ENCODE results near the gene SIVA1.

The SIVA1 gene

DNA sequence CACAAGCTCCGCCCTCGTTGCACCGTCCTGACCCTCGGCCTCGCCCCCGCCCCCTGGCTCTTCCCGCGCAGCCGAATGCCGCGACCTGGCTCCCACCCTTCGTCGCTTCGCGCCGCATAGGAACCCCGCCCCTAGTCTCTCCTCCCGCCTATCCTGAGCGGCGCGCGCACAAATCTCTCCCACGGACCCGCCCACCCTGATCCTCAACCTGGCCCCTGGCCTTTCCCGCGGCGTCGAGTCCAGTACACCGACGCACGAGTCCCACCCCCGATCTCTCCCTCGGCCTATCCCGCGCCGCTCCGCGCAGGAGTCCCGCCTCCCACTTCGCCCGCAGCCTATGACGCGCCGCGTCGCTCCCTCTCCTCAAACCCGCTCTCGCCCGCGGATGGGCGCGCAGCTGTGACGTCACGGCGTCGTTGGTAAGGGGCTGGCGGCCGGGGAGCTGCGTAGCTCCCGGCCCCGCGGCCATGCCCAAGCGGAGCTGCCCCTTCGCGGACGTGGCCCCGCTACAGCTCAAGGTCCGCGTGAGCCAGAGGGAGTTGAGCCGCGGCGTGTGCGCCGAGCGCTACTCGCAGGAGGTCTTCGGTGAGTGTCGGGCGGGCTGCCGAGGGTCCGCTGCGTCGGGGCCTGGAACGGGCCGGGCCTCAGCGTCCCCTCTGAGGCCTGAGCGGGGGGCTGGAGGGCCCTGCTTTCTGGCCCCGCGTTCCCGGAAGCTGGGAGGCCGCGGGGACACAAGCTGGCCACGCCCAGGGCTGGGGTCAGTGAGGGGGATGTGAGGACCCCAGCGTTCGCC lies at the start of gene SIVA1:
Gene SIVA1, plus strand, starts transcription at position 413 of the 793 bp plus-strand sequence. Its CDS starts 55 bp downstream, at position 468.
- DNase-seq: peak; percentile 96

DNA sequence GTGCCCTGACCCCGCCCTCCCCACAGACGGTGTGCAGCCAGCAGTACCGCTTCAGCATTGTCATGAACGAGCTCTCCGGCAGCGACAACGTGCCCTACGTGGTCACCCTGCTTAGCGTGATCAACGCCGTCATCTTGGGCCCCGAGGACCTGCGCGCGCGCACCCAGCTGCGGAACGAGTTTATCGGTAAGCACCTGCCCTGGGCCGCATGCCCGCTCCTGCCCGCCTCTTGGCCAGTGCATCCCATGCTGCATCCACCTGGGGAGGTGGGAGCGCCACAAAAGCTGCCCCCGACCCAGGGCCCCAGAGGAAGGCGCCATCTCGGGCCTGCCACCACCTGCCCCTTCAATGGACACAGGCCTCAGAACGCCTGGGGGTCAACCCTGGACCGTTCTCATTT lies 49.7 kb upstream of the SIVA1 start:
- no peak for DNase-seq

DNA sequence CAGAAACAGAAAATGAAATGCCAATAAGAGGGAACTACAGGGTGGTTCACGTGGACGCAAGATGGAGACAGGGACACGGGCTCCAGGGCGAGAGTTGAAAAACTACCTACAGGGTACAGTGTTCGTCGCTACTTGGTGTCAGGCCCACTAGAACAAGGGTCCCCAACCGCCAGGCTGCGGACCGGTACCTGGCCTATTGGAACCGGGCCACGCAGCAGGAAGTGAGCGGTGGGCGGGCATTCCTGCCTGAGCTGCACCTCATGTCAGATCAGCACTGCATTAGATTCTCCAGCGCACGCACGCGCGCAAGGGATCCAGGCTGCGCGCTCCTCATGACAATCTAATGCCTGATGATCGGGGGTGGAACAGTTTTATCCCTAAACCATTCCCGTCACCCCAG lies 48.7 kb upstream of the SIVA1 start:
- DNase-seq: no peak

- no peak for DNase-seq
Observed at GRCh38 chr14:104705340-104706047, 47.5 kb upstream of the SIVA1 start.

DNA sequence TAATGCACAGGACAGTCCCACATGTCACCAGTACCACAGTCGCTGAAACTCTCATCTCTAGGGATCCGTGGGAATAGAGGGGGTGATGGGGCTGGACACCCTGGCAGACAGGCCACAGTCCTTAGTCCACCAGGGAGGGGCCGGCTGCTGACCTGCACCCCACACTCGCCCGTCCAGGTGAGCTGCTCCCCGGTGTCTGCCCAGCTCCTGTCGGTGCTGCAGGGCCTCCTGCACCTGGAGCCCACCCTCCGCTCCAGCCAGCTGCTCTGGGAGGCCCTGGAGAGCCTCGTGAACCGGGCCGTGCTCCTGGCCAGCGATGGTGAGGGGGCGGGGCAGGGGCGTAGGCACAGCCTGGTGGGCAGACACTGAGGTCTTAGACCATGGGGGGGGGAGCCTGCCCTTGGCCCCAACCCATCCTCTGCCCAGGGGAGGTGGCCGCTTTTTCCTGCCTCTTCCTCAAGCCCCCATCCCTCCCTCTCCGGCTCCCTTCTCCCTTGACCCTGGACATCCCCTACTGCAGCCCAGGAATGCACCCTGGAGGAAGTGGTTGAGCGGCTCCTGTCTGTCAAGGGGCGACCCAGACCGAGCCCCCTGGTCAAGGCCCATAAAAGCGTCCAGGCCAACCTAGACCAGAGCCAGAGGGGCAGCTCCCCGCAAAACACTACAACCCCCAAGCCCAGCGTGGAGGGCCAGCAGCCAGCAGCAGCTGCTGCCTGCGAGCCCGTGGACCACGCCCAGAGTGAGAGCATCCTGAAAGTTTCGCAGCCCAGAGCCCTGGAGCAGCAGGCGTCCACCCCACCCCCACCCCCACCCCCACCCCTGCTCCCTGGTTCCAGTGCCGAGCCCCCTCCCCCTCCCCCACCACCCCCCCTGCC lies 46.0 kb upstream of the SIVA1 start:
- DNase-seq: no peak

DNA sequence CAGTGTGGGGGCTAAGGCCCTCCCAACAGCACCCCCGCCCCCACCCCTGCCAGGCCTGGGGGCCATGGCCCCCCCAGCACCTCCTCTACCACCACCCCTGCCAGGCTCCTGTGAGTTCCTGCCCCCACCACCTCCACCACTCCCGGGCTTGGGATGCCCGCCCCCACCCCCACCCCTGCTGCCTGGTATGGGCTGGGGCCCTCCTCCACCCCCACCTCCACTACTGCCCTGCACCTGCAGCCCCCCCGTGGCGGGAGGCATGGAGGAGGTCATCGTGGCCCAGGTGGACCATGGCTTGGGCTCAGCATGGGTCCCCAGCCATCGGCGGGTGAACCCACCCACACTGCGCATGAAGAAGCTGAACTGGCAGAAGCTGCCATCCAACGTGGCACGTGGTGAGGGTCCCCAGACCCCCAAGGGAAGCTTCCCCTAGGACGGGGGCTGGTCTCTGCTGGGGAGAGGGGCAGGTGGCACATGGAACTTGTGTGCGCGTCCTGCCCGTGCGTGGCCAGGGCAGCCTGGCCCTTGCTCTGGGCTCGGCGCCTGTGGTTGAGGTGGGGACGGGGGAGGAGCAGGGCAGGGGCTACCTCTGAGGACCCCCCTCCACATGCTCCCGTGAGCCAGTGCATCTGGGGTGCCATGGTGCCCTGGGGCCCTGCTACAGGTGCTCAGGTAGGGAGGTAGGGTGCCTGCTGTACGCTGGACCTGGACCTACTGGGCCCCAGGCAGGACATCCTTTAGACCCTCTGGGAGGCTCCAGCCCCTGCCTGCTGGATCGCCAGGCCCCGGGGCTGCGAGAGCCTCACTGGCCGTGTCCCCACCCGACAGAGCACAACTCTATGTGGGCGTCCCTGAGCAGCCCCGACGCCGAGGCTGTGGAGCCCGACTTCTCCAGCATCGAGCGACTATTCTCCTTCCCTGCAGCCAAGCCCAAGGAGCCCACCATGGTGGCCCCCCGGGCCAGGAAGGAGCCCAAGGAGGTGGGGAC lies 45.0 kb upstream of the SIVA1 start:
- no peak for DNase-seq

GRCh38 chr14:104708606-104709268 lies 44.2 kb upstream of the SIVA1 start:
- peak; percentile 12 for DNase-seq

DNA sequence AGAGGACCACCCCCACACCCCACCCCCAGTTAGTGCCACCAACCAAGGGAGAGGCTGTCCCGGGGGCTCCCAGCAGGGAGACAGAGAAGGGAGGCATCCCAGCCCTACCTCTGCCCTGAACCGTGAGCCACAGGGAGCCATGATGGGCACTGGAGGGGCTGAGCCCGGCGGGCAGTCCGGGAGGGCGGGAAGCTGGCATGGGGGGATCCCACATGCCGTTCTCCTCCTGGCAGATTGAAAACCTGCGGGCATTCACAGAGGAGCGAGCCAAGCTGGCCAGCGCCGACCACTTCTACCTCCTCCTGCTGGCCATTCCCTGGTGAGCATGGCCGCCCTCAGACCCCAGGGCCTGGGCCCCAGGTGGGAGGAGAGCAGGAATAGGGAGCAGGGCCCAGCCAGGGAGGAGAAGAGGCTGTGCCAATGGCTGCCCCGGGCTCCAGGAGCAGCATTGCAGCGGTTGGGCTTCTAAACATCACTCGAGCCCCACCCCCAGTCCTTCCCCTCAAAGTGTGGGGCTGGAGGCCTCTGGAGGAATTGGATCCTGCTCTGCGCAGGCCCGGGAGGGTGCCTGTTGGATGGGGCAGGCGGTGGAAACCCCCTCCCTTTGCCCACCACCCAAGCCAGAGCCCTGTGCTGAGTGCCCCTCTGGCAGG lies 43.4 kb upstream of the SIVA1 start:
- no peak for DNase-seq

GRCh38 chr14:104710071-104710735 lies 42.7 kb upstream of the SIVA1 start:
- DNase-seq: no peak

DNA sequence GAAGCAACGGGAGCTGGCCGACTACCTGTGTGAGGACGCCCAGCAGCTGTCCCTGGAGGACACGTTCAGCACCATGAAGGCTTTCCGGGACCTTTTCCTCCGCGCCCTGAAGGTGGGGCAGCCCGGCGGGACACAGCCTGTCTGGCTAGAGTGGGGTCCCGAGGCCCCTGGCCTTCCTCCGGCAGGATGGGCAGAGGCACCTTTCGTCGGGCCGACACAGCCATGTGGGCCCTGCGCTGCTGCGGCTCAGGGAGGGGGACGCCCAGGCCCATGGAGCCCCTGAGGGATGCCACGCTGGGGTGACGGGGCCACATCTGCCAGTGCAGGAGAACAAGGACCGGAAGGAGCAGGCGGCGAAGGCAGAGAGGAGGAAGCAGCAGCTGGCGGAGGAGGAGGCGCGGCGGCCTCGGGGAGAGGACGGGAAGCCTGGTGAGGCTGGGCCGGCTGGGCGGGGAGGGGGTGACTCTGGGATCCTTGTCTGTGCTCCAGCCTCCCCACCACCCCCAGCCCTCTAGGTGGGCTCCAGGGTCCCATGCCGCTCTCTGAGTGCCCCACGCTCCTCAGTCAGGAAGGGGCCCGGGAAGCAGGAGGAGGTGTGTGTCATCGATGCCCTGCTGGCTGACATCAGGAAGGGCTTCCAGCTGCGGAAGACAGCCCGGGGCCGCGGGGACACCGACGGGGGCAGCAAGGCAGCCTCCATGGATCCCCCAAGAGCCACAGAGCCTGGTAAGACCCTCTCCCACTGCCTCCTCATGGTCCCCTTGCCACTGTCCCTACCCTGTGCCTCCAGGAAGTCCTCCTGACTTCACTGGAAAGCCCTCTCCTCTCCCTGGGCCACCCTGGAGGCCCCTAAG lies 39.8 kb upstream of the SIVA1 start:
- DNase-seq: no peak

DNA sequence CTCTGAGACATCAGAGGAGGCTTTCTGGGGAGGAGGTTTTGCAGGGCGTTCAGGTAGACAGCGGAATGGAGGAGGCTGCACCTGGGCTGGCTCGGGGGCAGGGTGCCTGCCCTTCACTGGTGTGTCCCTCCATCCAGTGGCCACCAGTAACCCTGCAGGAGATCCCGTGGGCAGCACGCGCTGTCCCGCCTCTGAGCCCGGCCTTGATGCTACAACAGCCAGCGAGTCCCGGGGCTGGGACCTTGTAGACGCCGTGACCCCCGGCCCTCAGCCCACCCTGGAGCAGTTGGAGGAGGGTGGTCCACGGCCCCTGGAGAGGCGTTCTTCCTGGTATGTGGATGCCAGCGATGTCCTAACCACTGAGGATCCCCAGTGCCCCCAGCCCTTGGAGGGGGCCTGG lies 38.9 kb upstream of the SIVA1 start:
- DNase-seq: no peak

DNA sequence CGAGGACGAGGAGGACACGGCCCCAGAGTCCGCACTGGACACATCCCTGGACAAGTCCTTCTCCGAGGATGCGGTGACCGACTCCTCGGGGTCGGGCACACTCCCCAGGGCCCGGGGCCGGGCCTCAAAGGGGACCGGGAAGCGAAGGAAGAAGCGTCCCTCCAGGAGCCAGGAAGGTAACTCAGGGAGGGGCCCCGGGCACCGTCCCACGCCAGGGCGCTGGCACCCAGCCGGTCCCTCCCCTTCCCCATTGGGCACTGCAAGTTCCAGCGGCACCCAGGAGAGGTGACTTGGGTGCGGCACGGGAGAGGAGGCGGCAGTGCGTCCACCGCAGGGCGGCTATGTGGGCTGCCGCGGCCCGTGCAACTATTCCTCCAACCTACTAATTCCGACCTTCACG lies 38.3 kb upstream of the SIVA1 start:
- no peak for DNase-seq

GRCh38 chr14:104715416-104715815 lies 37.5 kb upstream of the SIVA1 start:
- no peak for DNase-seq

DNA sequence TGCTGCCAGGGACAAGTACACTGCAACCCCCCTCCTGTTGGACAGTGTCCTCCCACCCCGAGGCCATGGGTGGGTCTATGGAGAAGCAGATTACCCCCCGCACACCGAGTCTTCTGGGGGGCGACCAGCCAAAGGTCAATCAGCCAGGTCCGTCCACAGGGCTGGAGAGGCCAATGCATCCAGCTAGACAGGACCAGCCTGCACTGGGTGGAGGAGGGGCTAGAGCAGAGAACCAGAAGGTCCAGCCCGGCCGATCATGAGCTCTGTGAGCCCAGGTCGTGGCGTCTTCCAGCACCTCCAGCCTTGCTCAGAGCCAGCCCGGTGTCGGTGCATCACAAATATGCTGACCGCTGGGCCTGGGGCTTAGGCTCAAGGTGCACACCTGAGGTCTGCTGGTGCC lies 37.1 kb upstream of the SIVA1 start:
- no peak for DNase-seq

- no peak for DNase-seq
Observed at GRCh38 chr14:104717137-104717536, 35.8 kb upstream of the SIVA1 start.

DNA sequence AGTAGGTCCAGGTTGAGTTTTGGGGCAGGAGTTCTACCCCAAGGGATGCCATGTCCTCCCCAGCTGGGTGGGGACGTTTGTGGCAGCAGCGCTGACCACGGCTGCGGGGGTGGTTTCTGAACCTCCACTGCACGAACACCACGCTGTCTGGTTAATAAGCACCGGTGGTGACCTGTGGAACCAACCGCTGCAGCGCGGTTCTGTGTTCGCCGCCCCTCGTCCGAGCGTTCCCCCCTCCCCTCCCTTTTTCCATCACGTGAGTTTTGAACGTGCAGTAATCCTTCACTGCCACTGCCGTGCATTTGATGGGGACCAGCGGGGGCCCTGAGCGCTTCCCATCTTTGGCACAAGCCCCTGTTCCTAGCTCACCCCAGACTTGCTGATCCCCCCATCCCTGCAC lies 35.3 kb upstream of the SIVA1 start:
- DNase-seq: no peak

GRCh38 chr14:104718147-104718546 lies 34.8 kb upstream of the SIVA1 start:
- no peak for DNase-seq

GRCh38 chr14:104718871-104719270 lies 34.1 kb upstream of the SIVA1 start:
- DNase-seq: no peak

DNA sequence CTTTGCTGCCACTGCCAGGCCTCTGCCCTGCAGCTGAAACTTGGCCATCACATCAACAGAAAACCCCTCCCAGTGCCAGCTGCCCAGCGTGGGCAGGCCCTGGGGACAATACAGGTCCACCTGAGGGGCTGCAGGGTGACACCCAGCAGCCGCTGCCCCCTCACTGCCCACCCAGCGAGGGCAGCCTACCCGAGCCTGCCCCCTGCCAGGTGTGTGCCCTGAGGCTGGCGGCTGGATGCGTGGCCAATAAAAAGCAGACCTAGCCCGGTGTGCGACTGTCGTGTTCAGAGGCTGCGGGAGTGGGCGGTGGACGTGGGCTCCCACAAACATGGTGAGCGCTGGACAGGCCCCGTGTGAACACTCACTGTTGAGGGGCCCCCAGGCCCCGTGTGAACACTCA lies 33.6 kb upstream of the SIVA1 start:
- no peak for DNase-seq
